HepG2 (cell line): ENCODE data around the gene SLC5A10.

Source experiments
- CCAR2 ChIP-seq: fragments of 200-400 bp; formaldehyde crosslinking; optimal IDR thresholded peaks from 2 replicates; pipeline ENCODE3; 2018; ENCODE audit warnings: low read depth, mild to moderate bottlenecking, low read length, moderate library complexity
- CREM ChIP-seq, 2 experiments: sonication (generic) in 1 of 2; formaldehyde crosslinking in 1 of 2; IDR thresholded peaks; 2 replicates each; pipeline versions ENCODE4 v1.4.0 to v1.6.1; 2016 to 2020; ENCODE audit warnings: antibody characterized with exemption in 1 of 2, mild to moderate bottlenecking in 1 of 2, missing genetic modification reagents in 1 of 2
- CTCF ChIP-seq: sonication (generic); formaldehyde crosslinking; IDR thresholded peaks from 2 replicates; pipeline ENCODE4 v1.5.0; 2020; ENCODE audit warnings: mild to moderate bottlenecking, missing genetic modification reagents, moderate library complexity
- TAF1 ChIP-seq: sonication (generic); formaldehyde crosslinking; IDR thresholded peaks from 2 replicates; pipeline ENCODE4 v1.4.0; 2020; ENCODE audit warnings: missing genetic modification reagents
- TFDP2 ChIP-seq: sonication (generic); formaldehyde crosslinking; IDR thresholded peaks from 2 replicates; pipeline ENCODE4 v1.4.0; 2020; ENCODE audit warnings: missing genetic modification reagents
- ZKSCAN8 ChIP-seq: IDR thresholded peaks from 2 replicates; pipeline ENCODE4 v1.6.1; 2016; ENCODE audit warnings: borderline replicate concordance, missing genetic modification reagents, missing compliant biosample characterization
- ZNF350 ChIP-seq: sonication (generic); formaldehyde crosslinking; IDR thresholded peaks from 2 replicates; pipeline ENCODE4 v1.4.0; 2020; ENCODE audit warnings: mild to moderate bottlenecking, low read depth, missing genetic modification reagents, borderline replicate concordance
- ZNF740 ChIP-seq: sonication (generic); formaldehyde crosslinking; IDR thresholded peaks from 2 replicates; pipeline ENCODE4 v1.4.0; 2020; ENCODE audit warnings: missing genetic modification reagents

- TF ChIP-seq TAF1 (CRISPR knock-in tag) (no peak), ZNF740 (no peak), CTCF (CRISPR knock-in tag) (no peak), ZKSCAN8 (CRISPR knock-in tag) (no peak), CCAR2 (no peak), ZNF350 (CRISPR knock-in tag) (no peak), CREM (IDR thresholded peaks at IDR 0.05) (no peak), CREM (CRISPR knock-in tag; IDR thresholded peaks at IDR 0.05) (no peak), TFDP2 (CRISPR knock-in tag) (no peak)
These were observed 22.6 kb downstream of the SLC5A10 start for GRCh38 chr17:18974407-18975149.
